ENCODE results near the gene GAK. TPM values are rescaled to one million over a fixed set of nuclear protein-coding genes. Genes with fewer than 3 reads are reported as not detected.
A peak's percentile ranks its signal among the peaks of the same experiment; 100 is the strongest.

Gene GAK
- total and polyA plus RNA-seq, 2 of the 13 experiments (the other 11 are each of a cell fraction or from before 2014, with no cell fraction given), result 17.5 to 44.3 TPM

- H3K79me2 ChIP-seq (ENCODE audit: insufficient read depth, low read length), result no peaks in the 10 kb centered on the region
- H3K27ac ChIP-seq (ENCODE audit: extremely low read length, insufficient read depth, low read length), result no peak overlapping the region
- ChIA-PET POLR2A (no interaction called here), CTCF (ENCODE audit: low intra/inter-chr PET ratio, low total read pairs) (no interaction called here)
- intact Hi-C loops (cut with micrococcal nuclease; ENCODE audit: unreplicated experiment), result no loop called here
- no peaks in the 10 kb centered on the region for H3K9me3 ChIP-seq (ENCODE audit: low read length)
- no peak overlapping the region for H3K4me2 ChIP-seq (ENCODE audit: low read depth, low read length)
- no peaks in the 10 kb centered on the region; the same call in 1 of the 2 replicates for H4K20me1 ChIP-seq (ENCODE audit: insufficient read depth, low read length)
- TF ChIP-seq AGO2 (optimal IDR thresholded peaks at IDR 0.05; ENCODE audit: low read depth, low read length) (peak; percentile 25), KMT2A (CRISPR knock-in tag; IDR thresholded peaks at IDR 0.05) (no peak)
- DNase-seq (ENCODE audit: low spot score), result no peak
- no peak overlapping the region for H2AFZ ChIP-seq (ENCODE audit: low read length)
- no TSS peak for BruUV-seq (replicated peaks)
- no peak for FAIRE-seq
- ATAC-seq, result no peak; the same call in 2 of the 3 replicates
- H3K9ac ChIP-seq (ENCODE audit: insufficient read depth, low read depth, low read length), result no peak overlapping the region
- in situ Hi-C loops (cut with HindIII; ENCODE audit: extremely low pct_ligation_motif_present, low pct_unique_long_range_greater_than_20kb), result no loop called here
- WGBS (ENCODE audit: low lambda C conversion rate), result 95% methylated on average over 17 of the region's 20 CpGs
- H3K4me3 ChIP-seq (replicated peaks in 1 of 3; ENCODE audit: insufficient read depth in 1 of 3, low read depth in 2 of 3, low read length in 3 of 3), result no peak overlapping the region
- H3K4me1 ChIP-seq (ENCODE audit: insufficient read depth, low read length), result no peaks in the 10 kb centered on the region
- peaks cover 15 to 21% of the 10 kb centered on the region in 2 experiments; a peak in 3 of 5 replicates for H3K36me3 ChIP-seq (replicated peaks in 1 of 2; ENCODE audit: control insufficient read depth in 1 of 2, insufficient read depth in 2 of 2, low read length in 2 of 2)
- H3K27me3 ChIP-seq (ENCODE audit: control insufficient read depth in 1 of 2, insufficient read depth in 2 of 2, low read length in 2 of 2), result no peaks in the 10 kb centered on the region
These were observed 25.6 kb downstream of the GAK start for GRCh38 chr4:906339-907102.

- BruUV-seq (replicated peaks), result no TSS peak
- in situ Hi-C loops (cut with HindIII; ENCODE audit: extremely low pct_ligation_motif_present, low pct_unique_long_range_greater_than_20kb) (no loop called here), intact Hi-C loops (cut with micrococcal nuclease; ENCODE audit: unreplicated experiment) (no loop called here)
- Histone ChIP-seq H3K4me3 (replicated peaks in 1 of 3; ENCODE audit: insufficient read depth in 1 of 3, low read depth in 2 of 3, low read length in 3 of 3) (no peak overlapping the region), H3K27me3 (ENCODE audit: control insufficient read depth in 1 of 2, insufficient read depth in 2 of 2, low read length in 2 of 2) (no peaks in the 10 kb centered on the region), H4K20me1 (ENCODE audit: insufficient read depth, low read length) (no peaks in the 10 kb centered on the region; the same call in 1 of the 2 replicates), H2AFZ (ENCODE audit: low read length) (no peak overlapping the region), H3K9ac (ENCODE audit: insufficient read depth, low read depth, low read length) (no peak overlapping the region), H3K36me3 (replicated peaks in 1 of 2; ENCODE audit: control insufficient read depth in 1 of 2, insufficient read depth in 2 of 2, low read length in 2 of 2) (peaks cover 10 to 17% of the 10 kb centered on the region in 2 experiments; a peak in 3 of 5 replicates), H3K79me2 (ENCODE audit: insufficient read depth, low read length) (no peaks in the 10 kb centered on the region), H3K9me3 (ENCODE audit: low read length) (no peaks in the 10 kb centered on the region), H3K4me2 (ENCODE audit: low read depth, low read length) (no peak overlapping the region), H3K27ac (ENCODE audit: extremely low read length, insufficient read depth, low read length) (no peak overlapping the region), H3K4me1 (ENCODE audit: insufficient read depth, low read length) (no peaks in the 10 kb centered on the region)
- TF ChIP-seq ZBTB7A (CRISPR knock-in tag; IDR thresholded peaks at IDR 0.05) (no peak), CHD4 (IDR thresholded peaks at IDR 0.05; ENCODE audit: borderline replicate concordance, low read length) (peak; percentile 32; the same call in 1 of the 2 replicates), ZBTB33 (CRISPR knock-in tag; IDR thresholded peaks at IDR 0.05) (peak; percentile 88), ZNF280B (CRISPR knock-in tag; IDR thresholded peaks at IDR 0.05; ENCODE audit: borderline replicate concordance) (0 out of 2 replicates have a peak, but pooled peaks have one; percentile 37), LCORL (IDR thresholded peaks at IDR 0.05) (no peak), LCORL (CRISPR knock-in tag; IDR thresholded peaks at IDR 0.05) (no peak)
- DNase-seq (ENCODE audit: low spot score) (no peak), ATAC-seq (no peak), FAIRE-seq (no peak)
- POLR2A ChIA-PET, result no interaction called here
- CTCF ChIA-PET (ENCODE audit: low intra/inter-chr PET ratio, low total read pairs), result no interaction called here
- WGBS (ENCODE audit: low lambda C conversion rate), result 95% methylated on average over 42 of the region's 49 CpGs
These were observed 26.4 kb downstream of the GAK start for GRCh38 chr4:905485-906338.
